Activated effector memory CD4-positive, alpha-beta T cell treated with anti-CD3 and anti-CD28 coated beads, Interleukin-2, amount 50 U/mL, for 16 hours (primary cell): ENCODE results near the gene SERF1B.
"Not testable (repeated sequence)": the region's sequence is repeated elsewhere in the genome, so short reads cannot be mapped to it uniquely, and the experiment has no call there.

ENCODE experiments used
- DNase-seq: peaks from one replicate; pipeline ENCODE4 v3.0.0-alpha.2; 2020

The SERF1B gene

GRCh38 chr5:70025106-70025844 is at the start of gene SERF1B:
Gene SERF1B, plus strand, starts transcription at chr5:70025251. Its CDS starts 201 bp downstream, at chr5:70025452.
- DNase-seq: not testable (repeated sequence)

DNA sequence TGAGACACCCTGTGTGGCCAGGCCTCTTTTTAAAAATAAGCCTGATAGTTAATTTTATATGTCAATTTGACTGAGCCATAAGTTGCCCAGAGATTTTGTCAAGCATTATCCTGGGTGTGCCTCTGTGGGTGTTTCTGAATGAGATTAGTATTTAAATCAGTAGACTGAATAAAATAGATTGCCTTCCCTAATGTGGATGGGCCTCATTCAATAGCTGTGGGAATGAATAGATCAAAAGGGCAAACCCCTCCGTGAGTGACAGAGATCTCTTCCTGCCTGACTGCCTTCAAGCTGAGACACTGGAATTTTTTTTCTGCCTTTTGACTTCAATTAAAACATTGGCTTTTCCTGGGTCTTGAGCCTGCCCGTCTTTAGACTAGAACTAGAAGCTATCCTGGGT is 33.3 kb upstream of the SERF1B start:
- not testable (repeated sequence) for DNase-seq

- not testable (repeated sequence) for DNase-seq
These were observed 29.5 kb upstream of the SERF1B start for GRCh38 chr5:69995535-69995934.

DNA sequence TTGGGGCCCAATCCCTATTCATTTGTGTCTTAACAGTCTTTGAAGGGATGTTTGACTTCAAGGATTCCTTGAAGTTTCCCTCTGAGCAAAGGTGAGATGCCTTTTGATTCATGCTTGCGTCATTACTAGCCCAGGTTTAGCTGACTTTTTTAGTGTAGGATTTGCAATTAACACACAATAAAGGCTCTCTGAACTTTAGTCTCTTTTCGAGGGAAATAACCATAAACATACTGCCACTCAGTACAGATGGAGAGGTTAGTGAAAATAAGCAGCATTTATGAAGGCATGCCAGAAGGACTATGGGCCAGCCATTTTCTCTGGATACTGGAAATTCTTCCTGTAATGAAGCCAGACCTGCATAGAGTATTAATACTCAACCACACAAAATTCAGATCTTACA is 4.4 kb upstream of the SERF1B start:
- DNase-seq: not testable (repeated sequence)

GRCh38 chr5:70025845-70026145 is 744 bp downstream of the SERF1B start:
- not testable (repeated sequence) for DNase-seq

GRCh38 chr5:70031204-70031603 is 6.2 kb downstream of the SERF1B start:
- DNase-seq: not testable (repeated sequence)

GRCh38 chr5:70041411-70041810 is 16.4 kb downstream of the SERF1B start:
- DNase-seq: not testable (repeated sequence)

DNA sequence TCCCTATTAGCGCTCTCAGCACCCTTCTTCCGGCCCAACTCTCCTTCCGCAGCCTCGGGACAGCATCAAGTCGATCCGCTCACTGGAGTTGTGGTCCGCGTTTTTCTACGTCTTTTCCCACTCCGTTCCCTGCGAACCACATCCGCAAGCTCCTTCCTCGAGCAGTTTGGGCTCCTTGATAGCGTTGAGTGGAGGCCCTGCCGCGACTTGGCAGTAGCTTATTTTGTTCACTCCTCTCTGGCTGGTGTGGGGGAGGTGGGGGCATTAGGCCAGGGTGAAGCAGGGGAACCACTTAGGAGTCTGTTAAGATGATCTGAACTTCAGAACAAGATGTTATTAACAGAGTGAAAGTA is 24.7 kb downstream of the SERF1B start:
- not testable (repeated sequence) for DNase-seq

- not testable (repeated sequence) for DNase-seq
These were observed 31.4 kb downstream of the SERF1B start for GRCh38 chr5:70056289-70056942.

DNA sequence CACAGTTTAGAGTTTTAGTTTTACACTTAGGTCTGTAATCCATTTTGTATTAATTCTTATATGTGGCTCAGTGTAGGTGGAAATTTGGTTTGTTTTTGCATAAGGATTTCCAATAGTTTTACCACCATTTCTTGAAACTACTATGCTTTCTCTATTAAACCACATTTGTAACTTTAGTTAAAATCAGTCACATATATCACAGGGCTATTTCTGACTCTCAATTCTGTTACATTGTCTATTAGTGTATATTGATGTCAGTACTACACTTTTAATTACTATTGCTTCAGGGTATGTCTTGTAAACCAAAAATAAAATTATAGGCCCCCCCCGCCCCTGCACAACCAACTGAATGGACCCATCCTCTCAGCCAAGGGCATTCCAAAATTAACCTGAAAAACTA is 32.1 kb downstream of the SERF1B start:
- DNase-seq: not testable (repeated sequence)

DNA sequence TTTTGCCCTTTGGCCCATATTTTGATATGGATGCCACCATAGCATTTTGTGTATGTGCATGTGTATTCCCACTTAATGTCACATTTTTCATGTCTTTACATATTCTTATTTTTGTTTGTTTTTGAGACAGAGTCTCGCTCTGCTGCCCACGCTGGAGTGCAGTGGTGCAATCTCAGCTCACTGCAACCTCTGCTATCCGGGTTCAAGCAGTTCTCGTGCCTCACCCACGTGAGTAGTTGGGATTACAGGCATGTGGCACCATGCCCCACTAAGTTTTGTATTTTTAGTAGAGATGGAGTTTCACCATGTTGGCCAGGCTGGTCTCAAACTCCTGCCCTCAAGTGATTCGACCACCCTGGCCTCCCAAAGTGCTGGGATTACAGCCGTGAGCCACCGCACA is 52.6 kb downstream of the SERF1B start:
- not testable (repeated sequence) for DNase-seq

DNA sequence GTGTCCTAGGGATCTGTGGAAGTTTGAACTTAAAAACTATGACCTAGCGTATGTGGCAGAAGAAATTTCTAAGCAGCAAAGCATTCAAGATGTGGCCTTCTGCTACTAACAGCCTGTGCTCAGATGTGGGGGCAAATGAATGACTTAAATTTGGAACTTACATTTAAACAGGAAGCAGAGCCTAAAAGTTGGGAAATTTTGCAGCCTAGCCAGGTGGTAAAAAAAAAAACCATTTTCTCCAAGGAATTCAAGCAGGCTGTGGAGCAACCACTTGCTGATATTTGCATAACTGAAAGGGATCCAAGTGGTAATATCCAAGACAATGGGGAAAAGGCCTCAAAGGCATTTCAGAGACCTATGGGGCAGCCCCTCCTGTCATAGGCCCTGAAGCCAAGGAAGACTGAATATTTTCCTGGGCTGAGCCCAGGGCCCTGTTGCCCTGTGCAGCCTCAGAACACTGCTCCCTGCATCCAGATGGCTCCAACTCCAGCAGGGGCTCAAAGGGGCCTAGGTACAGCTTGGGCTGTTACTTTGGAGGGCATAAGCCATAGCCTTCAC is 63.9 kb downstream of the SERF1B start:
- DNase-seq: not testable (repeated sequence)

- not testable (repeated sequence) for DNase-seq
These were observed 66.7 kb downstream of the SERF1B start for GRCh38 chr5:70091776-70092175.
